GM12878 (cell line): ENCODE results near the gene COIL. TPM values are rescaled to one million over a fixed set of nuclear protein-coding genes. Genes with fewer than 3 reads are reported as not detected.

Experiments
- CHD2 ChIP-seq: IDR thresholded peaks from 2 replicates; pipeline ENCODE4 v1.6.1; 2011; ENCODE audit warnings: low read depth, low read length, improper control_type of control experiment, borderline replicate concordance
- FOXK2 ChIP-seq: fragments of 450-650 bp; IDR thresholded peaks from 2 replicates; pipeline ENCODE4 v1.6.1; 2017; ENCODE audit warnings: mild to moderate bottlenecking, moderate library complexity
- HDGF ChIP-seq: fragments of 450-650 bp; IDR thresholded peaks from 2 replicates; pipeline ENCODE4 v1.6.1; 2016; ENCODE audit warnings: antibody characterized with exemption
- LARP7 ChIP-seq: fragments of 450-650 bp; IDR thresholded peaks from 2 replicates; pipeline ENCODE4 v1.6.1; 2017; ENCODE audit warnings: mild to moderate bottlenecking
- MEF2B ChIP-seq: fragments of 450-650 bp; IDR thresholded peaks from 2 replicates; pipeline ENCODE4 v1.6.1; 2018; ENCODE audit warnings: mild to moderate bottlenecking, moderate library complexity; ENCODE audit not compliant: partially characterized antibody, poor library complexity, severe bottlenecking
- MXI1 ChIP-seq: fragments of 150-350 bp; IDR thresholded peaks from 2 replicates; pipeline ENCODE4 v1.6.1; 2011; ENCODE audit warnings: low read depth, mild to moderate bottlenecking, inconsistent platforms, low read length, improper control_type of control experiment
- MYB ChIP-seq: fragments of 150-350 bp; IDR thresholded peaks from 2 replicates; pipeline ENCODE4 v1.6.1; 2014; ENCODE audit warnings: mild to moderate bottlenecking, low read depth, low read length, borderline replicate concordance
- MYC ChIP-seq: IDR thresholded peaks from 2 replicates; pipeline ENCODE4 v1.6.1; 2011; ENCODE audit warnings: mild to moderate bottlenecking, low read length, moderate library complexity, inconsistent platforms; ENCODE audit not compliant: insufficient read depth, insufficient replicate concordance, insufficient read length, severe bottlenecking
- NFXL1 ChIP-seq: fragments of 450-650 bp; IDR thresholded peaks from 2 replicates; pipeline ENCODE4 v1.6.1; 2017; ENCODE audit warnings: antibody characterized with exemption, mild to moderate bottlenecking, borderline replicate concordance
- NFYB ChIP-seq: IDR thresholded peaks from 2 replicates; pipeline ENCODE4 v1.6.1; 2011; ENCODE audit warnings: low read depth, mild to moderate bottlenecking, low read length, improper control_type of control experiment, moderate library complexity; ENCODE audit not compliant: insufficient read depth
- PML ChIP-seq: IDR thresholded peaks from 2 replicates; pipeline ENCODE4 v1.6.1; 2012; ENCODE audit warnings: low read length, inconsistent platforms
- POLR2A ChIP-seq: IDR thresholded peaks from 2 replicates; pipeline ENCODE4 v1.6.1; 2011; ENCODE audit warnings: low read depth, mild to moderate bottlenecking, low read length
- POU2F2 ChIP-seq: IDR thresholded peaks from 3 replicates; pipeline ENCODE4 v1.6.1; 2011; ENCODE audit warnings: low read depth, mild to moderate bottlenecking, low read length, borderline replicate concordance
- RAD21 ChIP-seq: IDR thresholded peaks from 2 replicates; pipeline ENCODE4 v1.6.1; 2011; ENCODE audit warnings: mild to moderate bottlenecking, low read depth, low read length, moderate library complexity; ENCODE audit not compliant: insufficient read depth
- RAD51 ChIP-seq: fragments of 450-650 bp; IDR thresholded peaks from 2 replicates; pipeline ENCODE4 v1.6.1; 2016; ENCODE audit warnings: moderate library complexity, mild to moderate bottlenecking, inconsistent platforms
- RUNX3 ChIP-seq: IDR thresholded peaks from 2 replicates; pipeline ENCODE4 v1.6.1; 2012; ENCODE audit warnings: low read length, inconsistent platforms
- TARDBP ChIP-seq: IDR thresholded peaks from 2 replicates; pipeline ENCODE4 v1.6.1; 2016; ENCODE audit warnings: borderline replicate concordance
- ZNF274 ChIP-seq: IDR thresholded peaks from one replicate; pipeline ENCODE4 v1.8.0; 2011; ENCODE audit not compliant: insufficient read length, insufficient read depth
- polyA plus RNA-seq, 11 experiments: library from polyadenylated mRNA; depleted of rRNA in 4 of 11; unstranded in 6 of 11; stranded (reverse) in 5 of 11; fragments of >200 nt; fragmentation: Nextera tagmentation in 4 of 11; fragmentation: Illumina TruSeq in 1 of 11; extraction: Ambion mirVana in 4 of 11; extraction: Trizol in 1 of 11; gene quantifications; 1 replicate in 1 of 11; 2 replicates in 10 of 11; pipeline versions ENCODE4 v1.2.1 to v1.2.3, GENCODE V29; 2011 to 2016; ENCODE audit warnings: inconsistent platforms in 2 of 11, missing spikeins in 2 of 11, low read depth in 1 of 11
- total RNA-seq, 4 experiments: library from RNA; depleted of rRNA in 3 of 4; stranded (reverse); fragments of >200 nt in 3 of 4; fragmentation: Illumina TruSeq in 1 of 4; extraction: Trizol in 1 of 4; gene quantifications; 2 replicates each; pipeline versions ENCODE4 v1.2.1 to v1.2.3, GENCODE V29; 2013 to 2021
- TF ChIP-seq, protein P1 (sequence below): fragments of 450-650 bp; formaldehyde crosslinking; IDR thresholded peaks from 2 replicates; pipeline ENCODE4 v1.4.0; 2022; ENCODE audit warnings: mild to moderate bottlenecking, moderate library complexity
- TF ChIP-seq, protein P2 (sequence below): fragments of 450-650 bp; IDR thresholded peaks from 2 replicates; pipeline ENCODE4 v1.6.1; 2017; ENCODE audit warnings: low read depth, mild to moderate bottlenecking, moderate library complexity
- TF ChIP-seq, protein P3 (sequence below), 3 experiments: IDR thresholded peaks in 2 of 3; conservative IDR thresholded peaks in 1 of 3; 2 replicates each; pipeline ENCODE4 v1.5.1; 2011; ENCODE audit warnings: low read depth in 3 of 3, low read length in 3 of 3, mild to moderate bottlenecking in 3 of 3, control low read depth in 2 of 3, moderate library complexity in 2 of 3, inconsistent platforms in 1 of 3, mixed read lengths in 1 of 3; ENCODE audit not compliant: control insufficient read depth in 2 of 3, insufficient read depth in 1 of 3; ENCODE audit errors: extremely low read depth in 1 of 3
- TF ChIP-seq, protein P4 (sequence below): fragments of 450-650 bp; IDR thresholded peaks from 2 replicates; pipeline ENCODE4 v1.6.1; 2016; ENCODE audit warnings: mild to moderate bottlenecking

Gene COIL
- total and polyA plus RNA-seq, 10 of the 15 experiments (the other 5 are each of a cell fraction or from before 2014, with no cell fraction given) = 13.7 to 24.3 (median 17.4) TPM

DNA sequence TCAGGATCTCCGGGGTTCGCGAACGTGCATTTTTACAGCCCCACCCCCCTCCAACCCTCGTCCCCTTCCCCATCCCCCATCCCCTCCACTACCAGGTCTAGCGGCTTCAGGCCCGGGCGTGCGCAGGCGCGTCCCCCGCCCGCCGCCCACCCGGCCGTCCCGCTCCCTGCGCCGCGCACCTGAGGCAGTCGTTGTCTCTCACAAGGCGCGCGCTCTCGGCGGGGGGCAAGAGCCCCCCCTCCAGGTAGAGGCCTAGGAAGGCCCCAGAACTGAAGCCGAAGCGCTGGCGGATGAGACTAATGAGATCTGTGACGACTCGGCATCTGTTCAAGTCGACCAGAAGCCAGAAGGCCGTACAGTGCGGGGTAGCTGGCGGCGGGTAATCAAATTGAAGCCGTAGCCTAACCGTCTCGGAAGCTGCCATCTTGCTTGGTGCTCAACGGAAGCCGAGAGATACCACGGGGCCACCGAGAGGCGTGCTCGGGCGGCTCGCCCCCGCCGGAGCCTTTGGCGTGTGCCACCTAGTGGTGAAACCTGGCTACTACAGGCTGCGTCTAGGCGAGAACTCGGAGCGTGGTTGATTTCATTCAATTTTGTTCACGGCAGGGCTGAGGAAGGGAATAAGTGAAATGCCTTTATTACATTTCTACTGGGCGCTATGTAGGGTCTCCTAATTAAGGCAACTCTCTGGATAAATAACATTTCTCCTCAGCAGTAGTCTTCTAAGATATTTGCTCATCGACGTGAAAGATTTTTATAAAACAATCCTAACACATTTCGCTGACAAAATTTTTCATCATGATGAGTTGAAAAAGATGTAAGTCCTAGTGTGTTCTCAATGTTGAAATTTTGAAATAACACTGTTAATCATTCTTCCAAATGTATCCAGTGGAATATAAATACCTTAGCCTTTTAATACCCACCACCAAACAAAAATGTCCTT, at the start of gene COIL (continued):
- peak; percentile 41; the same call in 1 of the 2 replicates for TF ChIP-seq NFYB
- TF ChIP-seq RAD51 = peak; percentile 57
- TF ChIP-seq FOXK2 = no peak
- TF ChIP-seq CHD2 = 0 out of 2 replicates have a peak, but pooled peaks have one; percentile 22
- TF ChIP-seq ZNF274 = no peak
- TF ChIP-seq MYC = no peak
- TF ChIP-seq RUNX3 = peak; percentile 64; the same call in 1 of the 2 replicates
- TF ChIP-seq LARP7 = peak; percentile 76
- peak; percentile 93 for TF ChIP-seq POLR2A
- TF ChIP-seq MXI1 = peak; percentile 75
- TF ChIP-seq, protein P1, sequence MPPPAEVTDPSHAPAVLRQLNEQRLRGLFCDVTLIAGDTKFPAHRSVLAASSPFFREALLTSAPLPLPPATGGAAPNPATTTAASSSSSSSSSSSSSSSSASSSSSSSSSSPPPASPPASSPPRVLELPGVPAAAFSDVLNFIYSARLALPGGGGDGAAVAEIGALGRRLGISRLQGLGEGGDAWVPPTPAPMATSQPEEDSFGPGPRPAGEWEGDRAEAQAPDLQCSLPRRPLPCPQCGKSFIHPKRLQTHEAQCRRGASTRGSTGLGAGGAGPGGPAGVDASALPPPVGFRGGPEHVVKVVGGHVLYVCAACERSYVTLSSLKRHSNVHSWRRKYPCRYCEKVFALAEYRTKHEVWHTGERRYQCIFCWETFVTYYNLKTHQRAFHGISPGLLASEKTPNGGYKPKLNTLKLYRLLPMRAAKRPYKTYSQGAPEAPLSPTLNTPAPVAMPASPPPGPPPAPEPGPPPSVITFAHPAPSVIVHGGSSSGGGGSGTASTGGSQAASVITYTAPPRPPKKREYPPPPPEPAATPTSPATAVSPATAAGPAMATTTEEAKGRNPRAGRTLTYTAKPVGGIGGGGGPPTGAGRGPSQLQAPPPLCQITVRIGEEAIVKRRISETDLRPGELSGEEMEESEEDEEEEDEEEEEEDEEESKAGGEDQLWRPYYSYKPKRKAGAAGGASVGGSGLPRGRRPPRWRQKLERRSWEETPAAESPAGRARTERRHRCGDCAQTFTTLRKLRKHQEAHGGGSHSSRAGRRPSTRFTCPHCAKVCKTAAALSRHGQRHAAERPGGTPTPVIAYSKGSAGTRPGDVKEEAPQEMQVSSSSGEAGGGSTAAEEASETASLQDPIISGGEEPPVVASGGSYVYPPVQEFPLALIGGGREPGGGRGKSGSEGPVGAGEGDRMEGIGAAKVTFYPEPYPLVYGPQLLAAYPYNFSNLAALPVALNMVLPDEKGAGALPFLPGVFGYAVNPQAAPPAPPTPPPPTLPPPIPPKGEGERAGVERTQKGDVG (CRISPR knock-in tag) = no peak
- peak; percentile 70; the same call in 2 of the 3 replicates for TF ChIP-seq POU2F2
- TF ChIP-seq NFXL1 = no peak
- peak; percentile 64 for TF ChIP-seq RAD21
- TF ChIP-seq, protein P2, sequence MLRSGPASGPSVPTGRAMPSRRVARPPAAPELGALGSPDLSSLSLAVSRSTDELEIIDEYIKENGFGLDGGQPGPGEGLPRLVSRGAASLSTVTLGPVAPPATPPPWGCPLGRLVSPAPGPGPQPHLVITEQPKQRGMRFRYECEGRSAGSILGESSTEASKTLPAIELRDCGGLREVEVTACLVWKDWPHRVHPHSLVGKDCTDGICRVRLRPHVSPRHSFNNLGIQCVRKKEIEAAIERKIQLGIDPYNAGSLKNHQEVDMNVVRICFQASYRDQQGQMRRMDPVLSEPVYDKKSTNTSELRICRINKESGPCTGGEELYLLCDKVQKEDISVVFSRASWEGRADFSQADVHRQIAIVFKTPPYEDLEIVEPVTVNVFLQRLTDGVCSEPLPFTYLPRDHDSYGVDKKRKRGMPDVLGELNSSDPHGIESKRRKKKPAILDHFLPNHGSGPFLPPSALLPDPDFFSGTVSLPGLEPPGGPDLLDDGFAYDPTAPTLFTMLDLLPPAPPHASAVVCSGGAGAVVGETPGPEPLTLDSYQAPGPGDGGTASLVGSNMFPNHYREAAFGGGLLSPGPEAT = peak; percentile 91
- TF ChIP-seq HDGF = 0 out of 2 replicates have a peak, but pooled peaks have one; percentile 38
- 0 out of 2 replicates have a peak, but pooled peaks have one; percentile 62 for TF ChIP-seq TARDBP
- TF ChIP-seq, protein P3, sequence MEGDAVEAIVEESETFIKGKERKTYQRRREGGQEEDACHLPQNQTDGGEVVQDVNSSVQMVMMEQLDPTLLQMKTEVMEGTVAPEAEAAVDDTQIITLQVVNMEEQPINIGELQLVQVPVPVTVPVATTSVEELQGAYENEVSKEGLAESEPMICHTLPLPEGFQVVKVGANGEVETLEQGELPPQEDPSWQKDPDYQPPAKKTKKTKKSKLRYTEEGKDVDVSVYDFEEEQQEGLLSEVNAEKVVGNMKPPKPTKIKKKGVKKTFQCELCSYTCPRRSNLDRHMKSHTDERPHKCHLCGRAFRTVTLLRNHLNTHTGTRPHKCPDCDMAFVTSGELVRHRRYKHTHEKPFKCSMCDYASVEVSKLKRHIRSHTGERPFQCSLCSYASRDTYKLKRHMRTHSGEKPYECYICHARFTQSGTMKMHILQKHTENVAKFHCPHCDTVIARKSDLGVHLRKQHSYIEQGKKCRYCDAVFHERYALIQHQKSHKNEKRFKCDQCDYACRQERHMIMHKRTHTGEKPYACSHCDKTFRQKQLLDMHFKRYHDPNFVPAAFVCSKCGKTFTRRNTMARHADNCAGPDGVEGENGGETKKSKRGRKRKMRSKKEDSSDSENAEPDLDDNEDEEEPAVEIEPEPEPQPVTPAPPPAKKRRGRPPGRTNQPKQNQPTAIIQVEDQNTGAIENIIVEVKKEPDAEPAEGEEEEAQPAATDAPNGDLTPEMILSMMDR (IDR thresholded peaks at IDR 0.05 in 2 of 3, conservative IDR thresholded peaks at IDR 0.05 in 1 of 3; ENCODE audit: control insufficient read depth in 2 of 3, extremely low read depth in 1 of 3, insufficient read depth in 1 of 3, low read depth in 3 of 3, low read length in 3 of 3) = peak; percentile 94 to 99 (median 97)
- TF ChIP-seq MEF2B = peak; percentile 40
- TF ChIP-seq MYB = no peak; the same call in 1 of the 2 replicates
- TF ChIP-seq, protein P4, sequence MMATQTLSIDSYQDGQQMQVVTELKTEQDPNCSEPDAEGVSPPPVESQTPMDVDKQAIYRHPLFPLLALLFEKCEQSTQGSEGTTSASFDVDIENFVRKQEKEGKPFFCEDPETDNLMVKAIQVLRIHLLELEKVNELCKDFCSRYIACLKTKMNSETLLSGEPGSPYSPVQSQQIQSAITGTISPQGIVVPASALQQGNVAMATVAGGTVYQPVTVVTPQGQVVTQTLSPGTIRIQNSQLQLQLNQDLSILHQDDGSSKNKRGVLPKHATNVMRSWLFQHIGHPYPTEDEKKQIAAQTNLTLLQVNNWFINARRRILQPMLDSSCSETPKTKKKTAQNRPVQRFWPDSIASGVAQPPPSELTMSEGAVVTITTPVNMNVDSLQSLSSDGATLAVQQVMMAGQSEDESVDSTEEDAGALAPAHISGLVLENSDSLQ = no peak
- peak; percentile 88 for TF ChIP-seq PML
